GM06990 (cell line): Measurements from ENCODE around the gene METTL6.

Source experiments
- DNase-seq: peaks from one replicate; pipeline ENCODE4 v3.0.0-alpha.2; 2011; ENCODE audit not compliant: insufficient read length; ENCODE audit errors: extremely low read depth
- H3K27me3 ChIP-seq: replicated peaks from 2 replicates; pipeline ENCODE4 v1.6.0; 2011; ENCODE audit warnings: low read length; ENCODE audit not compliant: control insufficient read depth, insufficient read depth
- H3K36me3 ChIP-seq: 2 replicates; pipeline ENCODE4 v1.5.1; 2011; ENCODE audit warnings: low read length; ENCODE audit not compliant: control insufficient read depth, insufficient read depth
- H3K4me3 ChIP-seq: replicated peaks from 2 replicates; pipeline ENCODE4 v1.5.1; 2011; ENCODE audit warnings: low read depth, mild to moderate bottlenecking, control low read depth, low read length
- CTCF ChIP-seq: IDR thresholded peaks from 2 replicates; pipeline ENCODE4 v1.5.1; 2011; ENCODE audit warnings: low read length, control low read depth, mild to moderate bottlenecking, inconsistent platforms; ENCODE audit not compliant: insufficient read depth, poor library complexity, severe bottlenecking

METTL6 gene

GRCh38 chr3:15431256-15431837 is 4.0 kb upstream of the METTL6 start:
- DNase-seq = no peak
- no peak for TF ChIP-seq CTCF
- H3K4me3 ChIP-seq = no peak overlapping the region
- H3K27me3 ChIP-seq = no peaks in the 10 kb centered on the region
- peaks cover 12% of the 10 kb centered on the region for H3K36me3 ChIP-seq

- DNase-seq = no peak
- no peaks in the 10 kb centered on the region for H3K27me3 ChIP-seq
- H3K36me3 ChIP-seq = peaks cover 11% of the 10 kb centered on the region
- no peak for TF ChIP-seq CTCF
- no peak overlapping the region for H3K4me3 ChIP-seq
These were observed 3.3 kb upstream of the METTL6 start for GRCh38 chr3:15430624-15431023.

- TF ChIP-seq CTCF = no peak
- H3K27me3 ChIP-seq = no peaks in the 10 kb centered on the region
- DNase-seq = no peak
- peaks cover 4% of the 10 kb centered on the region; the same call in 1 of the 2 replicates for H3K36me3 ChIP-seq
- H3K4me3 ChIP-seq = peak overlapping the region; percentile 95; the same call in 1 of the 2 replicates
These were observed 1.7 kb upstream of the METTL6 start for GRCh38 chr3:15429080-15429479.

GRCh38 chr3:15428539-15428938 is 1.2 kb upstream of the METTL6 start:
- TF ChIP-seq CTCF = no peak
- peak overlapping the region; percentile 95 for H3K4me3 ChIP-seq
- peaks cover 4% of the 10 kb centered on the region; the same call in 1 of the 2 replicates for H3K36me3 ChIP-seq
- no peaks in the 10 kb centered on the region for H3K27me3 ChIP-seq
- no peak for DNase-seq

- DNase-seq = no peak
- peaks cover 4% of the 10 kb centered on the region for H3K36me3 ChIP-seq
- H3K4me3 ChIP-seq = peak overlapping the region; percentile 95
- no peak for TF ChIP-seq CTCF
- H3K27me3 ChIP-seq = no peaks in the 10 kb centered on the region
These were observed 637 bp upstream of the METTL6 start for GRCh38 chr3:15427981-15428380.
